Ascending aorta (tissue), 2 donors: ENCODE measurements around the gene RAD21L1. TPM values are rescaled to one million over a fixed set of nuclear protein-coding genes. Genes with fewer than 3 reads are reported as not detected.

Experiments
- DNase-seq, 2 donors: peaks; one replicate each; pipeline ENCODE4 v3.0.0-alpha.2; 2019; ENCODE audit warnings: low spot score in 2 of 2
- H3K27ac ChIP-seq, 2 donors: fragments of 200-600 bp; sonication (generic); one replicate each; pipeline ENCODE4 v1.5.1; 2016 to 2017; ENCODE audit warnings: mild to moderate bottlenecking in 1 of 2
- H3K27me3 ChIP-seq: fragments of 200-600 bp; sonication (generic); one replicate; pipeline ENCODE4 v1.5.1; 2017
- H3K36me3 ChIP-seq, 2 donors: fragments of 200-600 bp; sonication (generic); one replicate each; pipeline ENCODE4 v1.5.1; 2016
- H3K4me1 ChIP-seq, 2 donors: fragments of 200-600 bp; sonication (generic); one replicate each; pipeline ENCODE4 v1.5.1; 2016 to 2017; ENCODE audit warnings: mild to moderate bottlenecking in 1 of 2
- H3K4me3 ChIP-seq, 2 donors: fragments of 200-600 bp; sonication (generic); one replicate each; pipeline ENCODE4 v1.5.1; 2016 to 2017; ENCODE audit warnings: mild to moderate bottlenecking in 1 of 2
- H3K9me3 ChIP-seq, 2 donors: fragments of 200-600 bp; sonication (generic); one replicate each; pipeline ENCODE4 v1.5.1; 2016
- intact Hi-C: fragments of 100-400 bp; cut with DNase I; formaldehyde crosslinking; loops from one replicate; pipeline ENCODE4 v1.15.1; 2023
- total RNA-seq: library from RNA; depleted of rRNA; stranded (reverse); fragments of >200 nt; gene quantifications from one replicate; pipeline ENCODE4 v1.1.0, GENCODE V29; 2016
- TF ChIP-seq, protein P1 (sequence below), 3 experiments: fragments of 200-600 bp in 2 of 3; fragments of 450-650 bp in 1 of 3; sonication (generic) in 2 of 3; IDR thresholded peaks; one replicate each; pipeline ENCODE4 v1.5.1; 2016 to 2019; ENCODE audit warnings: antibody characterized with exemption in 3 of 3, mild to moderate bottlenecking in 1 of 3, moderate library complexity in 1 of 3

Gene RAD21L1
- total RNA-seq, 1 donor from 2014 or later: not detected

DNA sequence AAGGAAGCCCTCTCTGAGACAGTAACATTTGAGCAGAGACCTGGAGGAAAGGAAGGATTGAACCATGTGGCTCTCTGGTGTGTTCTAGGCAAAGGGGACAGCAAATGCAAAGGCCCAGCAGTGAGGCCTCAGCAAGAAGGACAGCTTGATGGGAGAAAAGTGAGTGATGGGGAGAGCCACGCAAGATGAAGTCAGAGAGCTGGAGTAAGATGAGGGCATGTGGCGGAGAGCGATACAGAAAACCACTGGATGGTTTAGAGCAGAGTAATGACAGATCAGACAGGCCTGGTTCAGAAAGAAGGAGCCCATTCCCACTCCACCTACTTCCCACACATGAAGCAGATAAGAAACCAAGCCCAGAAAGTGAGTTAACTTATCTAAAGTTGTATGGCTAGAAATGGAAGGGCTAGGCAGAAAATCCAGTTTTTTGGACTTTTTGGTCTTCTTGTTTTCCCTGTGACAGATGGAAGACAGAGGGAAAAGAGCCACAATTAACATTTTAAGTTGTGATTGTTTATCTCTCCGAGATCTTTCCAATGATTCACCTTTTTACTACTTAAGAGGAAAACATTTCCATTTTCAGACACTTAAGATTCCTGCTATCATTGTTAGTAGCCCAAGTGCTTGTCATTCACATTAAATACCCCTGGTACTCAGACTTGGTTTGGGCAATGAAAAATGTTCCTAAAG lies 39.5 kb downstream of the RAD21L1 start:
- Histone ChIP-seq H3K9me3 (no peaks in the 10 kb centered on the region), H3K4me1 (peaks cover 5 to 11% of the 10 kb centered on the region in 2 donors), H3K27ac (peak overlapping the region; percentile 58 to 66), H3K4me3 (peak overlapping the region; percentile 84 to 98), H3K36me3 (no peaks in the 10 kb centered on the region), H3K27me3 (no peaks in the 10 kb centered on the region)
- TF ChIP-seq, protein P1, sequence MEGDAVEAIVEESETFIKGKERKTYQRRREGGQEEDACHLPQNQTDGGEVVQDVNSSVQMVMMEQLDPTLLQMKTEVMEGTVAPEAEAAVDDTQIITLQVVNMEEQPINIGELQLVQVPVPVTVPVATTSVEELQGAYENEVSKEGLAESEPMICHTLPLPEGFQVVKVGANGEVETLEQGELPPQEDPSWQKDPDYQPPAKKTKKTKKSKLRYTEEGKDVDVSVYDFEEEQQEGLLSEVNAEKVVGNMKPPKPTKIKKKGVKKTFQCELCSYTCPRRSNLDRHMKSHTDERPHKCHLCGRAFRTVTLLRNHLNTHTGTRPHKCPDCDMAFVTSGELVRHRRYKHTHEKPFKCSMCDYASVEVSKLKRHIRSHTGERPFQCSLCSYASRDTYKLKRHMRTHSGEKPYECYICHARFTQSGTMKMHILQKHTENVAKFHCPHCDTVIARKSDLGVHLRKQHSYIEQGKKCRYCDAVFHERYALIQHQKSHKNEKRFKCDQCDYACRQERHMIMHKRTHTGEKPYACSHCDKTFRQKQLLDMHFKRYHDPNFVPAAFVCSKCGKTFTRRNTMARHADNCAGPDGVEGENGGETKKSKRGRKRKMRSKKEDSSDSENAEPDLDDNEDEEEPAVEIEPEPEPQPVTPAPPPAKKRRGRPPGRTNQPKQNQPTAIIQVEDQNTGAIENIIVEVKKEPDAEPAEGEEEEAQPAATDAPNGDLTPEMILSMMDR (IDR thresholded peaks at IDR 0.05): no peak
- intact Hi-C loops: no loop called here
- DNase-seq: no peak

- intact Hi-C loops: loop anchor here (1.0 to 2.0 kb wide), 2 partner anchors 127 to 200 kb away; partner anchors contain the start of genes FKBP1A and NSFL1C
- no peak for DNase-seq
- TF ChIP-seq, protein P1 (IDR thresholded peaks at IDR 0.05): no peak
- no peaks in the 10 kb centered on the region for H3K36me3 ChIP-seq
- peaks cover 5 to 11% of the 10 kb centered on the region in 2 donors for H3K4me1 ChIP-seq
- no peaks in the 10 kb centered on the region for H3K9me3 ChIP-seq
- H3K4me3 ChIP-seq: peak overlapping the region; percentile 84 to 98
- no peaks in the 10 kb centered on the region for H3K27me3 ChIP-seq
- peak overlapping the region; percentile 58 to 66 for H3K27ac ChIP-seq
Measured at GRCh38 chr20:1265916-1266166, 40.0 kb downstream of the RAD21L1 start.

- no peaks in the 10 kb centered on the region for H3K27me3 ChIP-seq
- H3K4me3 ChIP-seq: peak within 1 kb of the TSS; percentile 84 to 98
- peak in 1 of 2 donors; percentile 86 for DNase-seq
- H3K36me3 ChIP-seq: no peaks in the 10 kb centered on the region
- TF ChIP-seq, protein P1 (IDR thresholded peaks at IDR 0.05): no peak
- H3K9me3 ChIP-seq: no peaks in the 10 kb centered on the region
- peak within 1 kb of the TSS; percentile 58 to 66 for H3K27ac ChIP-seq
- H3K4me1 ChIP-seq: peaks cover 5 to 11% of the 10 kb centered on the region in 2 donors
- intact Hi-C loops: loop anchor here (1.0 to 2.0 kb wide), 2 partner anchors 126 to 200 kb away; partner anchors contain the start of genes FKBP1A and NSFL1C
Measured at GRCh38 chr20:1266167-1266973, 40.5 kb downstream of the RAD21L1 start, which contains the start of gene SNPH. TSS of gene SNPH (plus strand) at chr20:1266294. CDS start at chr20:1296240, 29,946 bp downstream.

DNA sequence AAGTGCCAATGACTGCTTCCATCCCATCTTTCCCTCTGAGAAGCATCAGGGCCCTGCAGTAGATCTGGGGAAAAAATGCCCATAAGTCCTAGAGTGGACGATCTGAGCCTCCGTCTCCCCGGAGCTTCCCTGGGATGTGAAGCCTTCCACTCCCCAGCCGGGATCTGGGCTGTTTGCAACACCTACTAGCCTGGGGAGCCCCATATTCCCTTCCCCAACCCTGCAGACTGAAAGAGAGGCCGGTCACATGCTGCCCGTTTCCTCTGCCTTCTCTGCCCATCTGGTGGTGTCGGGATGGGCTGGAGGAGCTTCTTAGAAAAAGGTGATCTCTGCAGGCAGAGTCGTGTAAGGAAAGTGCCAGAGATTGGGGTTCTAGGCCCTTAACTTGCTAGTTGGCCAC lies 41.3 kb downstream of the RAD21L1 start:
- H3K27ac ChIP-seq: peak overlapping the region in 1 of 2 donors; percentile 58

GRCh38 chr20:1267809-1268374 lies 42.0 kb downstream of the RAD21L1 start:
- no peak overlapping the region for H3K27ac ChIP-seq
- H3K27me3 ChIP-seq: no peaks in the 10 kb centered on the region
- H3K4me3 ChIP-seq: no peak overlapping the region
- no peaks in the 10 kb centered on the region for H3K36me3 ChIP-seq
- no peaks in the 10 kb centered on the region for H3K9me3 ChIP-seq
- TF ChIP-seq, protein P1 (IDR thresholded peaks at IDR 0.05): no peak
- DNase-seq: no peak
- H3K4me1 ChIP-seq: peaks cover 5 to 11% of the 10 kb centered on the region in 2 donors
- intact Hi-C loops: loop anchor here (2.0 kb wide), 1 partner anchor 125 kb away; the partner anchor contains the start of gene FKBP1A

More for the DNA sequence above, 41.3 kb downstream of the RAD21L1 start:
- H3K27me3 ChIP-seq: no peaks in the 10 kb centered on the region
- no peaks in the 10 kb centered on the region for H3K36me3 ChIP-seq
- DNase-seq: no peak
- H3K4me1 ChIP-seq: peaks cover 5 to 11% of the 10 kb centered on the region in 2 donors
- TF ChIP-seq, protein P1 (IDR thresholded peaks at IDR 0.05): no peak
- peak overlapping the region; percentile 84 to 98 for H3K4me3 ChIP-seq
- H3K9me3 ChIP-seq: no peaks in the 10 kb centered on the region
- intact Hi-C loops: loop anchor here (2.0 kb wide), 1 partner anchor 126 kb away; the partner anchor contains the start of gene FKBP1A
